ENCODE data around the gene SCN3A.

SCN3A gene

DNA sequence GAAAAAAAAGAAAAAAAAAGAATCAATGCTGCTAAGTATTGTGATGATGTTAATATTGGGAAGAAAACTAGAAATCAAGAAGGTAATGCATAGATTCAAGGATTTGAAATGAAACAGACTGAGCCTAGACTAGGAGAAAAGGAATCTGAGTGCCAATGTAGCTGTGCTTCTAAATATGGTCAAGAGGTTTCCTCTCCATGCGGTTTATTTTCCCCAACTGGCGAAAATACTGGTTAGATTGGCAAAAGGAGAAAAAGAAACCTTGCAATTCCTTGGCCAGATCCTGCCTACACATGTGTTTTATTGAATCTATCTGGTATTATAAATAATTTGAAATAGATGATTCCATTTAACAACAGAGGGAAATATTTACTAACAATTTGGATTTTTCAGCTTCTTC, 5.7 kb downstream of the SCN3A start:
- ATAC-seq: no peak
- TF ChIP-seq ISL1 (CRISPR knock-in tag; IDR thresholded peaks at IDR 0.05) (no peak), TOX (CRISPR knock-in tag; IDR thresholded peaks at IDR 0.05; ENCODE audit: borderline replicate concordance) (no peak), TCF4 (CRISPR knock-in tag; IDR thresholded peaks at IDR 0.05; ENCODE audit: borderline replicate concordance) (no peak), SNAI2 (CRISPR knock-in tag; IDR thresholded peaks at IDR 0.05) (no peak), BACH2 (CRISPR knock-in tag; IDR thresholded peaks at IDR 0.05; ENCODE audit: borderline replicate concordance) (no peak), ZNF8 (CRISPR knock-in tag; IDR thresholded peaks at IDR 0.05) (no peak), OSR1 (CRISPR knock-in tag; IDR thresholded peaks at IDR 0.05) (no peak)
- TF ChIP-seq, protein P1, sequence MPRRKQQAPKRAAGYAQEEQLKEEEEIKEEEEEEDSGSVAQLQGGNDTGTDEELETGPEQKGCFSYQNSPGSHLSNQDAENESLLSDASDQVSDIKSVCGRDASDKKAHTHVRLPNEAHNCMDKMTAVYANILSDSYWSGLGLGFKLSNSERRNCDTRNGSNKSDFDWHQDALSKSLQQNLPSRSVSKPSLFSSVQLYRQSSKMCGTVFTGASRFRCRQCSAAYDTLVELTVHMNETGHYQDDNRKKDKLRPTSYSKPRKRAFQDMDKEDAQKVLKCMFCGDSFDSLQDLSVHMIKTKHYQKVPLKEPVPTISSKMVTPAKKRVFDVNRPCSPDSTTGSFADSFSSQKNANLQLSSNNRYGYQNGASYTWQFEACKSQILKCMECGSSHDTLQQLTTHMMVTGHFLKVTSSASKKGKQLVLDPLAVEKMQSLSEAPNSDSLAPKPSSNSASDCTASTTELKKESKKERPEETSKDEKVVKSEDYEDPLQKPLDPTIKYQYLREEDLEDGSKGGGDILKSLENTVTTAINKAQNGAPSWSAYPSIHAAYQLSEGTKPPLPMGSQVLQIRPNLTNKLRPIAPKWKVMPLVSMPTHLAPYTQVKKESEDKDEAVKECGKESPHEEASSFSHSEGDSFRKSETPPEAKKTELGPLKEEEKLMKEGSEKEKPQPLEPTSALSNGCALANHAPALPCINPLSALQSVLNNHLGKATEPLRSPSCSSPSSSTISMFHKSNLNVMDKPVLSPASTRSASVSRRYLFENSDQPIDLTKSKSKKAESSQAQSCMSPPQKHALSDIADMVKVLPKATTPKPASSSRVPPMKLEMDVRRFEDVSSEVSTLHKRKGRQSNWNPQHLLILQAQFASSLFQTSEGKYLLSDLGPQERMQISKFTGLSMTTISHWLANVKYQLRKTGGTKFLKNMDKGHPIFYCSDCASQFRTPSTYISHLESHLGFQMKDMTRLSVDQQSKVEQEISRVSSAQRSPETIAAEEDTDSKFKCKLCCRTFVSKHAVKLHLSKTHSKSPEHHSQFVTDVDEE (CRISPR knock-in tag; IDR thresholded peaks at IDR 0.05): no peak

DNA sequence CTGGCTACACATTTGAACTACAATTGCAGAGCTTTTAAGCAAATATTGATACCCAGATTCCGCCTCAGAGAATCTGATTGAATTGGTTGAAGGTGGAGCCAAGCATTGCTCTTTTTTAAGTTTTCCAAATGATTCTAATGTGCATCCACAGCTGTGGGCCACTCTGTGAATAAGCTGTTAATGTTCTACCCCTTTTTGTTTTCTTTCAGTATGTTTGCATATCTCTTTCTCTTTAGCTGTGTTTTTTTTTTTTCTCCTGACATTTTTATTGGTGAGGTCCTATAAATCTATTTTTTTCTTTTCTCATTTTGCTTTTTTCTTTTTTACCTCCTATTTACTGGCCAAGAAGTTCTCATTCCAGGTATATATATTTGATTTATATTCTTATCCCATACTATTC, 6.5 kb downstream of the SCN3A start:
- no peak for TF ChIP-seq BACH2 (CRISPR knock-in tag; IDR thresholded peaks at IDR 0.05; ENCODE audit: borderline replicate concordance)
- no peak for TF ChIP-seq TOX (CRISPR knock-in tag; IDR thresholded peaks at IDR 0.05; ENCODE audit: borderline replicate concordance)
- TF ChIP-seq SNAI2 (CRISPR knock-in tag; IDR thresholded peaks at IDR 0.05): no peak
- TF ChIP-seq GLIS3 (CRISPR knock-in tag; IDR thresholded peaks at IDR 0.05): no peak
- TF ChIP-seq ZFP30 (CRISPR knock-in tag; IDR thresholded peaks at IDR 0.05): no peak
- TF ChIP-seq, protein P2, sequence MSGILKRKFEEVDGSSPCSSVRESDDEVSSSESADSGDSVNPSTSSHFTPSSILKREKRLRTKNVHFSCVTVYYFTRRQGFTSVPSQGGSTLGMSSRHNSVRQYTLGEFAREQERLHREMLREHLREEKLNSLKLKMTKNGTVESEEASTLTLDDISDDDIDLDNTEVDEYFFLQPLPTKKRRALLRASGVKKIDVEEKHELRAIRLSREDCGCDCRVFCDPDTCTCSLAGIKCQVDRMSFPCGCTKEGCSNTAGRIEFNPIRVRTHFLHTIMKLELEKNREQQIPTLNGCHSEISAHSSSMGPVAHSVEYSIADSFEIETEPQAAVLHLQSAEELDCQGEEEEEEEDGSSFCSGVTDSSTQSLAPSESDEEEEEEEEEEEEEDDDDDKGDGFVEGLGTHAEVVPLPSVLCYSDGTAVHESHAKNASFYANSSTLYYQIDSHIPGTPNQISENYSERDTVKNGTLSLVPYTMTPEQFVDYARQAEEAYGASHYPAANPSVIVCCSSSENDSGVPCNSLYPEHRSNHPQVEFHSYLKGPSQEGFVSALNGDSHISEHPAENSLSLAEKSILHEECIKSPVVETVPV (CRISPR knock-in tag; IDR thresholded peaks at IDR 0.05): no peak
- TF ChIP-seq ZC3H10 (CRISPR knock-in tag; IDR thresholded peaks at IDR 0.05): no peak
- ATAC-seq: no peak

DNA sequence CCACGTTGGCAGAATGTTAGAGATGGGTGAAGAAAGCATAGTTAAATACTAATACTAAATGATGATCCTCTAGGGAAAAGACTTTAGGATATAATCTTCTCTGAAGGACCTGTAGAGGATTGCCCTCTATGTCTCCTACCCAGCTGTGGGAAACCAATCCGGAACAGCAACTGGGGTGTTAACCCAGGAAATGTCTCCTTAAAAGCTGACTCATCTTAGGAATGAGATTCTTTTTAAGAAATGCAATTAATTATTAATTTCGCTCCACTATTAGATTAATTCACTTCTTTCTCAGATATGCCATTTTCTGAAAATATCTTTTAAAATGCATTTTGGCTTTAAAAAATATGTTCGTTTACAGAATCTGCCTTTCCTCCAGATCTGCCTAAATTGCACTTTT, 7.4 kb downstream of the SCN3A start:
- ATAC-seq: no peak
- TF ChIP-seq OSR1 (CRISPR knock-in tag; IDR thresholded peaks at IDR 0.05) (no peak), CSDC2 (CRISPR knock-in tag; IDR thresholded peaks at IDR 0.05) (no peak), ZFP30 (CRISPR knock-in tag; IDR thresholded peaks at IDR 0.05) (no peak), GLIS3 (CRISPR knock-in tag; IDR thresholded peaks at IDR 0.05) (no peak), ARNTL (CRISPR knock-in tag; IDR thresholded peaks at IDR 0.05; ENCODE audit: borderline replicate concordance, low read depth) (no peak), ZNF70 (CRISPR knock-in tag; IDR thresholded peaks at IDR 0.05) (no peak), ZFP3 (CRISPR knock-in tag; IDR thresholded peaks at IDR 0.05) (no peak), ISL1 (CRISPR knock-in tag; IDR thresholded peaks at IDR 0.05) (no peak), ZC3H10 (CRISPR knock-in tag; IDR thresholded peaks at IDR 0.05) (no peak), ESRRG (CRISPR knock-in tag; IDR thresholded peaks at IDR 0.05) (no peak), ZNF565 (CRISPR knock-in tag; conservative IDR thresholded peaks at IDR 0.05; ENCODE audit: low read depth) (no peak), SNAI2 (CRISPR knock-in tag; IDR thresholded peaks at IDR 0.05) (no peak)
- TF ChIP-seq, protein P3, sequence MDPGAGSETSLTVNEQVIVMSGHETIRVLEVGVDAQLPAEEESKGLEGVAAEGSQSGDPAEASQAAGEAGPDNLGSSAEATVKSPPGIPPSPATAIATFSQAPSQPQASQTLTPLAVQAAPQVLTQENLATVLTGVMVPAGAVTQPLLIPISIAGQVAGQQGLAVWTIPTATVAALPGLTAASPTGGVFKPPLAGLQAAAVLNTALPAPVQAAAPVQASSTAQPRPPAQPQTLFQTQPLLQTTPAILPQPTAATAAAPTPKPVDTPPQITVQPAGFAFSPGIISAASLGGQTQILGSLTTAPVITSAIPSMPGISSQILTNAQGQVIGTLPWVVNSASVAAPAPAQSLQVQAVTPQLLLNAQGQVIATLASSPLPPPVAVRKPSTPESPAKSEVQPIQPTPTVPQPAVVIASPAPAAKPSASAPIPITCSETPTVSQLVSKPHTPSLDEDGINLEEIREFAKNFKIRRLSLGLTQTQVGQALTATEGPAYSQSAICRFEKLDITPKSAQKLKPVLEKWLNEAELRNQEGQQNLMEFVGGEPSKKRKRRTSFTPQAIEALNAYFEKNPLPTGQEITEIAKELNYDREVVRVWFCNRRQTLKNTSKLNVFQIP (CRISPR knock-in tag; IDR thresholded peaks at IDR 0.05; ENCODE audit: borderline replicate concordance, low read depth): no peak
- TF ChIP-seq, protein P2 (CRISPR knock-in tag; IDR thresholded peaks at IDR 0.05): no peak
- TF ChIP-seq, protein P1 (CRISPR knock-in tag; IDR thresholded peaks at IDR 0.05): no peak
- TF ChIP-seq, protein P4, sequence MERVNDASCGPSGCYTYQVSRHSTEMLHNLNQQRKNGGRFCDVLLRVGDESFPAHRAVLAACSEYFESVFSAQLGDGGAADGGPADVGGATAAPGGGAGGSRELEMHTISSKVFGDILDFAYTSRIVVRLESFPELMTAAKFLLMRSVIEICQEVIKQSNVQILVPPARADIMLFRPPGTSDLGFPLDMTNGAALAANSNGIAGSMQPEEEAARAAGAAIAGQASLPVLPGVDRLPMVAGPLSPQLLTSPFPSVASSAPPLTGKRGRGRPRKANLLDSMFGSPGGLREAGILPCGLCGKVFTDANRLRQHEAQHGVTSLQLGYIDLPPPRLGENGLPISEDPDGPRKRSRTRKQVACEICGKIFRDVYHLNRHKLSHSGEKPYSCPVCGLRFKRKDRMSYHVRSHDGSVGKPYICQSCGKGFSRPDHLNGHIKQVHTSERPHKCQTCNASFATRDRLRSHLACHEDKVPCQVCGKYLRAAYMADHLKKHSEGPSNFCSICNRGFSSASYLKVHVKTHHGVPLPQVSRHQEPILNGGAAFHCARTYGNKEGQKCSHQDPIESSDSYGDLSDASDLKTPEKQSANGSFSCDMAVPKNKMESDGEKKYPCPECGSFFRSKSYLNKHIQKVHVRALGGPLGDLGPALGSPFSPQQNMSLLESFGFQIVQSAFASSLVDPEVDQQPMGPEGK (CRISPR knock-in tag; IDR thresholded peaks at IDR 0.05; ENCODE audit: borderline replicate concordance): no peak
- TF ChIP-seq, protein P5, sequence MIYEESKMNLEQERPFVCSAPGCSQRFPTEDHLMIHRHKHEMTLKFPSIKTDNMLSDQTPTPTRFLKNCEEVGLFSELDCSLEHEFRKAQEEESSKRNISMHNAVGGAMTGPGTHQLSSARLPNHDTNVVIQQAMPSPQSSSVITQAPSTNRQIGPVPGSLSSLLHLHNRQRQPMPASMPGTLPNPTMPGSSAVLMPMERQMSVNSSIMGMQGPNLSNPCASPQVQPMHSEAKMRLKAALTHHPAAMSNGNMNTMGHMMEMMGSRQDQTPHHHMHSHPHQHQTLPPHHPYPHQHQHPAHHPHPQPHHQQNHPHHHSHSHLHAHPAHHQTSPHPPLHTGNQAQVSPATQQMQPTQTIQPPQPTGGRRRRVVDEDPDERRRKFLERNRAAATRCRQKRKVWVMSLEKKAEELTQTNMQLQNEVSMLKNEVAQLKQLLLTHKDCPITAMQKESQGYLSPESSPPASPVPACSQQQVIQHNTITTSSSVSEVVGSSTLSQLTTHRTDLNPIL (CRISPR knock-in tag; IDR thresholded peaks at IDR 0.05; ENCODE audit: low read depth): no peak
